Stimulated activated CD8-positive, alpha-beta memory T cell treated with anti-CD3 and anti-CD28 coated beads, Interleukin-12 subunit alpha, Interleukin-12 subunit beta, amount 100 ng/mL, for 24 hours (primary cell): ENCODE results near the gene MYO9A.

Source experiments
- DNase-seq: peaks from one replicate; pipeline ENCODE4 v3.0.0-alpha.2; 2020; ENCODE audit errors: extremely low read depth

Gene MYO9A

DNA sequence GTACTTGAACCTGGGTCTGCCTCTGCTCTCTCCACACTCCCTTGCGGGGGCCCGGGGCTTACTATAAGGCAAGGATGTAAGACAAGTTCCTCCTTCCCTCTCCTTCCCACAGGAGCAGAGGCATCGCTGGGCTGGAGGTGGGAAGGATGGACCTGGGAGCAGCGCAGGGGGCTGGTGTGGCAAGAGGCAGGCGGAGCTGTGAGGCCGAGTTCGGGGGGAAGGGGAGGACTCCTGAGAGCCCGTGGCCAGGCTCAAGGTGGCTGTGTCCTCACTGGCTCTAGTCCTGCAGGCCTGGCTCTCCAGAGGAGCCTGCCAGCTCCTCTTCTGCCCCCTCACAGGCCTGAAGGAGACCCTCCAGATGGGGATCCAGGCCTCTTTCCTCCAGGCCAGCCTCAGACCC lies 308.6 kb downstream of the MYO9A start:
- DNase-seq: no peak

DNA sequence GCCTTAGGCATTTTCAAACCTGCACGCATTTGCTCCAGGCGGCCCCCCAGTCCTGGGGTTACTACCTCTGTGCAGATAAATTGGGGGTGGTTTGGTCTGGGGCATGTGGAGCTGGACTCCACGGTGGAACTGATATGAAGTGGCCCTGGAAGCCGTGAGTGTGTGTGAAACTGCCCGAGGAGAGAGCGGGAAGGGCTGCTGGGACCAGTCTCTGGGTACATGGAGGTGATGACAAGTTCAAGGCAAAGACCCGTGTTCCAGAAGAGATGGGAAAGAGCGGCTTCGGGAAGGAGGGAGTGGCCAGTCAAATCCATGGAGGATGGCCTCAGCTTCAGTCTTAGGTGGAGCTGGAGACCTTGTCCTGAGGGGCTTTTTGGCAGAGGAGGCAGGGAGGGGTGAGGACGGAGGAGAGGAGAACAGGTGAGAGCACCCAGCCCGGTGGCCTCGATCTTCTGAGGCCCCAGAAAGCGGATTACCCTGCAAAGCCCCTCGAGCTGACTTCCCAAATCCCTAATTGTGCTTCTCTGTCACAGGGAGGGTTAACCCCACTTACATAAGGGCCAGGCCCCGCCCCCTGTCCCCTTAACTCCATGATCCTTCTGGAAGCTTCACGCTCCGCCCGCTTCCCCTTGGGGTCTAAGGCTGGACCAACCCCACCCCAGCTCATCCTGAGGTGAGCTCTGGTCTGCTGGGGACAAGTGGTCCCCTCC lies 309.5 kb downstream of the MYO9A start:
- no peak for DNase-seq

DNA sequence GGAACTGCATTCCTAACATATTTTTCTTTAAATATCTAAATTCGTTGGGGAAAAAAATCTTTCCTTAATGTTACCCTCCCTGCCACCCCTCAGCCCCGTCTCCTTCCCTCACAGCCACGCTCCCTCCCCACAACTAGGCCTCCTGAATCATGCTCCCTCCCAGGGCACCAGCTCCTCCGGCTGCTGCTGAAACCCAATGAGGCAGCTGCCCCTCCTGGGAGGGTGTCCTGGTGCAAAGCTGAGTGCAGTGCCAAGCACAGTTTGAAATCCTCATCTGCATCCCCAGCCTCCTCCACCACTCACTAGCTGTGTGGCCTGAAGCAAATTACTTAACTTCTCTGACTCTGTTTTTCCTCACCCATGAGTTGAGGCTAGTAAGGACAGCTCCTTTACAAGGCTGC lies 310.3 kb downstream of the MYO9A start:
- DNase-seq: no peak

DNA sequence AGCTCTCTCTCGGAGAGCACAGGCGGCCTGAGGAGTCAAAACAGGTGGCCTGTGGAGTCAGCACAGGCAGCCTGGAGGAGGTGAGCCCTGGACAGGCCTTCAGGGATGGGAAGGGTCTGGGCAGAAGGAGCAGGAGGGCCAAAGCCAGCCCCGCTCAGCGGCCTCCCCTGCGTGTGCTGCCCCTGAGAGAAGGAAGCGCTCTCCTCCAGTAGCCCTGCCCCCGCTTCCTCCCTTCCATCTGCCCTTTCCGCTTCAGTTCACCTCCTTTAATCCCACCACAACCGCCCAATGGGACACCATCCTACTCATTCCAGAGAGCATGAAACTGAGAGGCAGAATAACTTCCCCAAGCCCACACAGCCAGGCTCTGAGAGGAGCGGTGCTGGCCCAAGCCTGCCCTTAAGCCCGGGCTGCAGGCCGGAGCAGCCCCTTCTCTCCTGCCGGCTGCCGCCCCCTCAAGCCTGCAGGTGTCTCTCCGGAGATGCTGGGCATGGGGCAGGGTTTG lies 310.8 kb downstream of the MYO9A start:
- DNase-seq: no peak

DNA sequence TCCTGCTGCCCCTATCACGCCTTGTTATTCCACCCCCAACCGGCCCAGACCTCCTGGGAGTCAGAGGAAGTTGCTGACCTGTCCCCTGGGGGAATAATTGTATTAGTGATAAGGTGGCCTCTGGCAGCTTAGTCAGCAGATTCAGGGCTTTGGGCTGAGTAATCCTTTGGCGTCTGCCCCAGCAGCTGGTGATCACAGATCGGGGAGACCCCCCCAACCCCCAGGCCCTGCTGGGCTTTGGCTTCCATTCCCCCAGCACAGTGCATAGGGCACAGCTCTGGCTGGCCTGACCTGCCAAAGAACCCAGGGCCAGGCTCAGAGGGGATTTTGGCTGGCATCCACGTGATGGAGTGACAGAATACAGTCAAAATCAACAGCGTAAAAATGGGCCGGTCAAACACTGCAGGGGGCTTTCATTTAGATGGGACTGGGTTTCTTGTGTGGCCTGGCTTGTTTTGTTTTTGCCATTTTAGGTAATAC lies 311.5 kb downstream of the MYO9A start:
- DNase-seq: no peak

DNA sequence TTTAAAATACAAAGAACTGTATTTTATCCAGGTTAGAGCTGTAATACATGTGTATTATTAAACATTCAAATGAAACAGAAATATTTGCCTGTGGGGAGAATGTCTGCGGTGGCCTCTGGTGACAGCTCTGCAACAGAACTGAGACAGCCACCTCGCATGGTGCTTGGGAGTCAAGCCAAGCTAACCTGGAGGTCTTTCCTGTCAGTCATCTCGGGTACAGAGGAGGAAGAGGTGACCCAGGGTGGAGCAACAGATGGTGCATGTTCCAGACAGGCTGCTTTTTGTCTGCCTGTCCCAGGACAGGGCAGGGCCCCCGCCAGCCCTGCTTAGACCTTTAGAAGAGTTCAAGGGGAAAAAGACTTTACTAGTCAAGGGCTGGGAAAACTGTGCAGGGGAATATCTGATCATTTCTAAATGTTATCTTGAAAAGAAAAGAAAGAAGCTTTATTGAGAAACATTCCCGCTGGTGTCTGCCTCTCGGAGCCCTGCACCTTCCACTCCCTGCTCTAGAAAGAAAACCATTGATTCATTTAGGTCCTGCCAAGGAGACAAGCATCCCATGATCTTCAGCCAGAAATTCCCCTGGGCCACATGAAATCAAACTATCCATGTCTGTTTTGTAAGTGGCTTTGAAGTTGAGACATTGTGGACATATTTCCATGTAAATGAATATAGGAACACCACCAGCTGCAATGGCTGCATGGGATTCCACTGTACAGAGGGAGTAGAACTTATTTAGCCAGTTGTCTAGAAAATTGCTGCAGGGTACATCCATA lies 313.1 kb downstream of the MYO9A start:
- DNase-seq: no peak

DNA sequence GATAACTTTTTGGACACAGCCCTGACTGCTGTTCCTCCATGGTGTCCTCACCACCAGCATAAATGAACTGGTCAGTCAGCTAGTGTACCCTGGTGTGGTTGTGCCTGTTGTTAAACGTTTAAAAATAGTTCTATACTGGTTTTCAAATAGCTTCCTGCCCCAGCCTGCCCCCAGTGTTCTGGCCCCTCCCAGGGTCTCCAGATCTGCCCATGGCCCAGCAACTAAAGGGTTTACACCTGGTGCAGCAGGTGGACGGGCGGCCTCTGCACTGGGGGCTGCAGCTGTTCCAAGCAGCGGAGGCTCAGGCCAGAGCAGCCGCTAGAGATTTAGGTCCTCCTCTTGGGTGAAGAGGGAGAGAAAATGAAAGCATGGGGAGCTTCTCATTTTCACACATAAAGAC lies 313.7 kb downstream of the MYO9A start:
- DNase-seq: no peak

DNA sequence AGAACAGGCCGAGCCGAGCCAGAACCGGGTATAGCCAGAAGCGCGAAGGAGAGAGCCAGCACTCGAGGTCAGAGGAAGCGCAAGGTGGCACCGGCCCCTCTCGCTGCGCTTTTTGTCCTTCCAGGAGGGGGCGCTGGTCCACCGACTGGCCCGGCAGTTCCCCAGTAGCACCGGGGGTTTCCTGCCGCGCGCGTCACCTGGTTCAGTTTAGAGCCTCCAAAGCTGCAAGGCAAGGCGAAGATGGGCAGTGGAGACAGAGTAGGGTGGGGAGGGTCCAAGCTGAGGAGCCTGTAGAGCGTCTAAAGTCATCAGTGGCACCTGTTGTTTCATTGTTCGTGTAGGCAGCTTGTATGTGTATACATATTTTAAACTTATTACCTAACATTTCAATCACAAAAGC lies 315.2 kb downstream of the MYO9A start:
- peak; percentile 1 for DNase-seq

DNA sequence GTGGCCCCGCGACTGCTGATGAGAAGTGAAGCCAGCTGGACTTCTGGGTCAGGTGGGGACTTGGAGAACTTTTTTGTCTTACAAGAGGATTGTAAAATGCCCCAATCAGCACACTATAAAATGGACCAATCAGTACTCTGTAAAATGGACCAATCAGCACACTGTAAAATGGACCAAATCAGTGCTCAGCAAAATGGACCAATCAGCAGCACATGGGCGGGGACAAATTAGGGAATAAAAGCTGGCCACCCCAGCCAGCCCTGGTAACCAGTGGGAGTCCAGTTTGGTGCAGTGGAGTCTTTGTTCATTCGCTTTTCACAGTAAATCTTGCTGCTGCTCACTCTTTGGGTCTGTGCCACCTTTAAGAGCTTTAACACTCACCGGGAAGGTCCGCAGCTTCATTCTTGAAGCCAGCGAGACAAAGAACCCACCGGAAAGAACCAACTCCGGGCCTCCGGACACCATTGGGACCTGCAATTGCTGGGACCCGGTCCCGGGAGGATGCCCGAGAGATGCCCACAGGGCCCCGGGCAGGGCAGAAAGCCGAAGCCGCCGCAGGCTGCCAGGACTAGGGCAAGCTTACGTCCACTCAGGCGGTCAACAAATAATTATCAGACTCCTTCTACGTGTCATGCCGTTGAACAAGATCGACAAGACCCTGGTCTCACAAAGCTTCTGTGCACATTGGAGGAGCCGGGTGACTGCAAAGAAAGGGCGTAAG lies 315.9 kb downstream of the MYO9A start:
- DNase-seq: no peak

DNA sequence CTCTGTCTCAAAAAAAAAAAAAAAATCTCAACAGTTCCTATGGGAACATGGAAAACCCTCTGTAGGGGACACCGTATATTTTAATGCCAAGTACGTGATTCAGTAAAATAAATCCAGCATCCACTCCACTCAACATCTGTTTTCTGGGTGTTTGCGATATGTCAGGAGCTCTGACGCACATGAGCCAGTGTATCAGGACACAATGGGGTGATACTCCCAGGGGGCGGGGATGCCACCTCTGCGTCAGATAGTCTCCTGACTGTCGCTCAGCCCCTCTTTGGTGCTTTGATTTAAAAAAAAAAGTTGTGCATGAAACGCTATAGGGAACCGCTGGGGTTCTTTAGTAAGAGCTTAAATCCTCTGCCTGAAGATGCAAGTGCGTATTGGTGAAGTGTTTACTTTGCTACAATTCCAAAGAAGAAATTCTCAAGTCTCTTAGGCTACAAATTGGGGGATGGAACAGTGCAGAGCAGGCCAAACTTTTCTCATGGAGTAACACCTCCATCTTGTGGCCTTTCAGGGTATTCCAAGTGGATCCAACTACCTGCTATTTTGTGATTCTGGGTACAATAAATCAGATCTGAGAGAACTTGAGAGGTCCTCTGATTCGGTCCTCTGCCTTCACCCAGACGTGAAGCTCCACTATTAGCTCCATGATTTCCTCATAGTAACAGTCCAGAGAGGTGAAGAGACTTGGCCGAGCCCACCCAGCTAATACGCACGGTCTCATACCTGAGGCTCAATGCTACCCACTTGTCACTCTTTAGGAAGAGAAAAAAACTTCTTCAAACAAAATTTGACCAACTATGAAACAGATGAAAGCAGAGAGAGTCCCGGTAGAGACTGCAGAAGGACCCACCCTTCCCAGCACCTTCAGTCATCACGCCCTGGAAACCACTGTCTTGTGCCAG lies 316.9 kb downstream of the MYO9A start:
- DNase-seq: no peak

DNA sequence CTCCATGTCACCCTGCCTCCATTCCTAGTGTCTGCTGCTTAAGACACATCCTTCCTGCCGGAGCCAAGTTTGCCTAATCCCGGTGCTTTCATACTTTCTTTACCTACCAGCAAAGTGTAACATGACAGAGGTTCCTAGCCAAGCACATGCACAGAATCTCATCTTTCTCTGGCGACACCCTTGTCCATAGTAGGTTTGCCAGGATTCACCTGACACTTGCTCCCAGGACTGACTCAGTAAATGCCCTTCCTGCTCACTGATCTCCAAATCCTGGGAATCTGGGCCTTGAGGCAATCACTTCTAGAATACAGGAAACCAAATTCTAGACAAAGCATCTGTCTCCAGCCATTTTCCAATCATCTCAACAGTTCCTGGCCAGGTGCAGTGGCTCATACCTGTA lies 317.8 kb downstream of the MYO9A start:
- DNase-seq: no peak

DNA sequence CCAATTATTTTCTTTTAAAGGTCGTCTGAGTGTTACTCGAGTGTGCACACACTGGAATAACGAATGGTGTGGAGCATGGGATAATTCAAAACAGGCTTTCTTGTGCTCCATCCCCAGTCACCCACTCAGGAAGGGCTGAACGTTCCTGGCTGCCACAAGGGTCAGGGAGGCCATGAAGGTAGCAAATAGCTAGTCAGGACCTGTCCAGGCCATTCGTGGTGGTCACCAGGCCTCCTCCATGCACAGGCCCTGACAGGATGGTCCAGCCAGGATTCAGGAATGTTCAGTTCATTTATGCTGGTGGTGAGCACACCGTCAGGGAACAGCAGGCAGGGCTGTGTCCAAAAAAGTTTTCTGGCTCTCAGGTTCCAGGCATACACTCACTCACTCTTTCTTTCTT lies 319.3 kb downstream of the MYO9A start:
- DNase-seq: no peak

DNA sequence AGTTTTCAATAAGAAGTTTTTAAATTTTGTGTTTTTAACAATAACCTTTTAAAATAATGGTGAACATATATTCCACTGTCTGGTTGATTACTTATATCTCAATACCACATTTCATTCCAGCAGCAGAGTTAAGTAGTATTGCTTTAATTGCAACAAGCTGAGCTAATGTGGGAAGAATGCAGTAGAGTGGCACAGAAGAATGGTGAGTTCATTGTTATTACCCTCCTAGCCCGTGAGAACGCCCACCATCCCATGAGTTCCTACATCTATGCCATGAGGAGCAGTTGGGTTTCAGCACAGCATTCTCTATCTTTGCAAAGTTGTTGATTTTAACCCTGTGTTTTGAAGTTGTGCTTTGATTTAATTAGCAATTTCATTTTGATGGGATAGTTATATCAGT lies 325.4 kb downstream of the MYO9A start:
- DNase-seq: no peak

DNA sequence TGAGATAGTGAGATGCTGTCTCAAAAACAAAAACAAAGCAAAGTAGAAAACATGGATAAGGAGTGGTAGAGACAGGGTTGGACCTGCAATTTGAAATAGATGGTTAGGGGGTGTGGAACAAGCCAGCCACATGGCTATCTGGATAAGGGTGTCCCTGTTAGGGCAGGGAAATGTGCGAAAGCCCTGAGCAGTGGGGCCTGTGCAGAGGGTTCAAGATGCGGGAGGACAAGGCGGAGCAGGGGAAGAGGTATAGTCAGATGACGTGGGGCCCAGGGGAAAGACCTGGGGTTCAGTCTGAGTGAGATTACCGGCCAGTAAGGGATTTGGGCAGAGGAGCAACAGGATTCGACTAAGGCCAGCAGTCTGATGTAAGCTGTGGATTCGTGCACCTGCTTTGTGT lies 326.0 kb downstream of the MYO9A start:
- no peak for DNase-seq

DNA sequence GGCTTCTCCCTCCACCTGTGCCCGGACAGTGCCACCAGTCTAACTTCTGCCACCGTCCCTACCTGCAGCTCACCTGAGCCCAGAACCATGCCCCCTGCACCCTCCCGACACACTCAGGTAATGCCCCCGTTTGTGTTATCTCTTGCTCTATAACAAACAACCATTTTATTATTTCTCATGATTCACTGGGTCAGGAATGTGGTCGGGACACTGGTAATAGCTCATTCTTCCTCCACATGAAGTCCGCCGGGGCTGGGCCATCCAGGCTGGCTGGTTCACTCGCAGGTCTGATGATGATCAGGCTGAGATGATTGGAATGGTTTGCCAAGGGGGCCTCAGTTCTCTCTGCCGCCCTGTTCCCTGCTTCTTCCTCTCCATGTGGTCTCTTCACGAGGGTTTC lies 327.9 kb downstream of the MYO9A start:
- no peak for DNase-seq

DNA sequence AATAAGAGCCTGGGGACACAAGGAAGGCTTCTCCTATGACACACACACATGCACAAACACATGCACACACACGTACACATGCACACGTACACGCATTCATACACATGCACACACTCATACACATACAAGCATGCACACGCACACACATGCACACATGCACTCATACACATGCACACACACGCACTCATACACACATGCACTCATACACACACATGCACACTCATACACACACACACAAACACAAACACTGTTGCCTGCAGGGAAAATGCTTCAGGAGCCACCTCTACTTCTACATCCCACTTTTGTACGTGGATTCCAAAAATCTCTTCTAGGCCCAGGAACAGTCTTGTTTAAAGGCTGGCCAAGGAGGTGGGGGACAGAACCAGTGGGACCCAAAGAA lies 328.3 kb downstream of the MYO9A start:
- DNase-seq: no peak

DNA sequence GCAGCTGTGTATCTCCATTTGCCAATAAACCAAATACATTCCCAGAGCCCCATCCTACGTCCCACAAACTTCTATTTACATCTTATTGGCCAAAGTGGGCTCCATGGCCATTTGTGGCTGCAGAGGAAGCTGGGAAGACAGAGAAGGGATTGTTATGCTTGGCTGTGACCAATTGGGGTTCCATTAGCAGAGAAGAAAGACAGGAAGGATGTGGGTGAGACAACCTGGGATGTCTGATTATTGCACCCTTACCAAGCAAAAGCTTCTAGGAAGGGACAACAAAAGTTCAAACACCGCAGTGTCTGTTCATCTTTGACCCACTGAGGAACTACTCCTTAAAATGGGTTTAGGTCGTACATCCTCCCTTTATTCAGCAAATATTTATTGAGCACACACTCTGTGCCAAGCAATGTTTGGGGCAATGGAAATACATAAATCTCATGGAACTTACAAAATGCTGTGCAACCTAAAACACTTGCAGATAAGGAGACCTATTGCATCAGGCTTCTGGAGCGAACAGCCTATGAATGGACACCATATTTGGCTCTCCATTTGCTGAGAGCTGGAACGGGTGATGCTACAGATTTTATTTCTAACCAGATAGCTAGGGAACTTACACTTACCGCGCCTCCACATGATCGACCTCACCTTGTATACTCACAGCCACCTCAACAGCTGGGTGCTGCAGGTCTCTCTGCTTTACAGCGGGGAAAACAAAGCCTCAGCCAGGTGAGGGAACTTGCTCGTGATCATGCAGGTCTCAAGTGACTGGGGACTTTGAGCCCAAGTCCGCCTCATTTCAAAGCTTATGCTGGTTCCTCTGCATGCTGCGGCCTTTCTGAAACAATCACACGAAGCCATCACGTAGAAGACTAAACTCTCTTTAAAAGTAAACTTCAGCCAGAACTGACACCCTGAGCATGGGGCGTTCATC lies 329.0 kb downstream of the MYO9A start:
- no peak for DNase-seq

DNA sequence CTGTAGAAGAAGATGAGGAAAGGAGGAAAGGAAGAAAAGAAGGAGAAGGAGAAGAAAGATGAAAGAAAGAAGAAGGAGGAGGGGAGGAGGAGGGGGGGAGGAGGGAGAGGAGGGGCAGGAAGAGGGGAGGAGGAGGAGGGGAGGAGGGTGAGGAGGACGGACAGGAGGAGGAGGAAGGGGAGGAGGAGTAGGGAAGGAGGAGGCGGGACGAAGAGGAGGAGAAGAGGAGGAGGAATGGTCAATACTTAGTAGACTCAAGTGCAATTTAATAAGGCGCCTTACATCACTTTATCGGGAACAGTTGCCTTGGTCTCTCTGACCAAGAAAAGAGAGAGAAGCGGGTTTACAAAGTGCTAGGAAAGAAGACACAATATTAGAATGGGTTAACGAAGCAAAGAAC lies 331.3 kb downstream of the MYO9A start:
- no peak for DNase-seq

DNA sequence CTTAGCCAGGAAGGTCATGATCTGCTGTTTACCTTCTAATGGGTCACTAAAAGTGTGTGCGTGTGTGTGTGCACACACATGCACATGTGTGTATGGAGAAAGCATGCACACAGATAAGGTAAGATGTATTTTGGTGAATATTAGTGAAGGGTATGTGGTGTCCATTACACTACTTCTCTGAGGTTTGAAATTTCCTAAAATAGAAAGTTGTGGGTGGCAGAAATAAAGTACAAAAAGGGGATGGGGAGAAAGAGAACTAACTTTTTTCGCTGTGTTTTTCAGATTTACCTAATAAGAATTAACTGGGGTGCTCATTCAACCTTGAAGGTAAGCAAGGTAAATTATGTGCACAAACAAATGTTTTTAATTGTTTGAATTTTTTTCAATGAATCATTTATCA lies 332.0 kb downstream of the MYO9A start:
- DNase-seq: no peak

DNA sequence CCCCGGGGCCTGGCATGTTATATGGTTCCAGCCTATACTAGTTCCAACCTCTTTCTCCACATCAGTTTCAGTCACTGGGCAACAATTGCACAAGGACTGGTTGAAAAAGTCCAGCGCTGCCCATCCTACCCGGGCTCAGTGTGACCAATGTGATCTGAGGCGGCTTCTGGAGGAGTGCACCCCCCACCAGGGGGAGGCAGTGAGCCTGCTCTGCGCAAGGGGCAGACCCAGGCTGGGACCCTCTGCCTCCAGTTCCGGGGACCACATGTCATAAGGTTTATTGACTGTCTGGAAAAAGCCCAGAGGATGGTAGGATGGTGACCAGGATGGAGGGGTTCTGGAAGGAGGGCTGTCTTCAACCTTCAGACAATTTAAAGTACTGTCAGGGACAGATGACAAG lies 333.2 kb downstream of the MYO9A start:
- DNase-seq: no peak
